Spleen (tissue), 7 donors: Measurements from ENCODE around the gene DST.

ENCODE experiments used
- POLR2AphosphoS5 ChIP-seq, 3 donors: sonication (generic); formaldehyde crosslinking; IDR thresholded peaks; one replicate each; pipeline ENCODE4 v1.5.1; 2017; ENCODE audit warnings: antibody characterized with exemption in 3 of 3
- TF ChIP-seq, protein P1 (sequence below), 11 experiments: fragments of 200-600 bp in 7 of 11; fragments of 450-650 bp in 4 of 11; sonication (generic) in 4 of 11; IDR thresholded peaks in 8 of 11; conservative IDR thresholded peaks in 3 of 11; 1 replicate in 7 of 11; 2 replicates in 4 of 11; pipeline versions ENCODE4 v1.4.0 to v1.8.0; 2016 to 2021; ENCODE audit warnings: antibody characterized with exemption in 11 of 11, inconsistent platforms in 4 of 11, mild to moderate bottlenecking in 1 of 11
- donor health status: DM: no; HTN: no; CAD: no; lungs with moderate emphysema.
- donor health status: DM: no; HTN: no; CAD: no.
- donor health status: DM: no; HTN: no; CAD: no.

DNA sequence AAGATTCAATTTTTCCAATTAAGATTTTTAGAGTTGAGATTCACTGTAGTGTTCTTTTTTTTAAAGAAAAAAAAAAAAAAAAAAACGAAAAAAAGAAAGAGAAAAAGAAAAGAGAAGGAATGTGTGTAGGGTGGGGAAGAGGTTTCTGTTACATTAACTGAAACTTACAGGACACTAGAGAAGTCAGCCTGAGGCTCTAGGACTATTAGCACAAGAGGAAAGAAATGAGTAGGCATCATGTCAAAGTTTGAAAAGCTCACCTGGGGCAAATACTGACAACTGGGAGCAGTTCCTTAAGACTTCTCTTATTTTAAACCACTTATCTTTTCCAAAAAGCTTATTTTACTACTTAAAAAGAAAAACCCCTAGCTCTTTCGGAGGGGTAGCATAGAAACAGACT, 185.9 kb downstream of the DST start:
- TF ChIP-seq POLR2AphosphoS5 (IDR thresholded peaks at IDR 0.05), result no peak
- TF ChIP-seq, protein P1, sequence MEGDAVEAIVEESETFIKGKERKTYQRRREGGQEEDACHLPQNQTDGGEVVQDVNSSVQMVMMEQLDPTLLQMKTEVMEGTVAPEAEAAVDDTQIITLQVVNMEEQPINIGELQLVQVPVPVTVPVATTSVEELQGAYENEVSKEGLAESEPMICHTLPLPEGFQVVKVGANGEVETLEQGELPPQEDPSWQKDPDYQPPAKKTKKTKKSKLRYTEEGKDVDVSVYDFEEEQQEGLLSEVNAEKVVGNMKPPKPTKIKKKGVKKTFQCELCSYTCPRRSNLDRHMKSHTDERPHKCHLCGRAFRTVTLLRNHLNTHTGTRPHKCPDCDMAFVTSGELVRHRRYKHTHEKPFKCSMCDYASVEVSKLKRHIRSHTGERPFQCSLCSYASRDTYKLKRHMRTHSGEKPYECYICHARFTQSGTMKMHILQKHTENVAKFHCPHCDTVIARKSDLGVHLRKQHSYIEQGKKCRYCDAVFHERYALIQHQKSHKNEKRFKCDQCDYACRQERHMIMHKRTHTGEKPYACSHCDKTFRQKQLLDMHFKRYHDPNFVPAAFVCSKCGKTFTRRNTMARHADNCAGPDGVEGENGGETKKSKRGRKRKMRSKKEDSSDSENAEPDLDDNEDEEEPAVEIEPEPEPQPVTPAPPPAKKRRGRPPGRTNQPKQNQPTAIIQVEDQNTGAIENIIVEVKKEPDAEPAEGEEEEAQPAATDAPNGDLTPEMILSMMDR (IDR thresholded peaks at IDR 0.05 in 8 of 11, conservative IDR thresholded peaks at IDR 0.05 in 3 of 11), result no peak
